Activated CD4-positive, alpha-beta T cell treated with anti-CD3 and anti-CD28 coated beads for 36 hours (primary cell): Measurements from ENCODE around the gene VSIG10. TPM values are rescaled to one million over a fixed set of nuclear protein-coding genes. Genes with fewer than 3 reads are reported as not detected.

Experiments
- ATAC-seq: fragments of 200-7000 bp; cut with Tn5 transposase; one replicate; pipeline ENCODE4 v1.10.0; 2021; ENCODE audit warnings: mild to moderate bottlenecking, moderate library complexity
- CTCF ChIA-PET: fragments of 350-600 bp; sonication (Branson Sonifier 250); formaldehyde crosslinking; loops from one replicate; lab custom pipeline; 2021; ENCODE audit warnings: antibody characterized with exemption; lab: Charles Lee
- POLR2A ChIA-PET: fragments of 350-600 bp; sonication (Branson Sonifier 250); formaldehyde crosslinking; loops from one replicate; lab custom pipeline; 2021; ENCODE audit warnings: antibody characterized with exemption, inconsistent platforms; lab: Charles Lee
- DNase-seq: peaks from one replicate; pipeline ENCODE4 v3.0.0-alpha.2; 2020
- H3K27ac Mint-ChIP-seq: one replicate; pipeline ENCODE4 v1.8.0; 2021; ENCODE audit warnings: mixed read lengths
- H3K27me3 Mint-ChIP-seq: one replicate; pipeline ENCODE4 v1.8.0; 2021; ENCODE audit warnings: mixed read lengths
- H3K36me3 Mint-ChIP-seq: one replicate; pipeline ENCODE4 v1.8.0; 2021; ENCODE audit warnings: low read depth, mixed read lengths
- H3K4me1 Mint-ChIP-seq: one replicate; pipeline ENCODE4 v1.8.0; 2021; ENCODE audit warnings: mixed read lengths
- H3K4me3 Mint-ChIP-seq: one replicate; pipeline ENCODE4 v1.8.0; 2021; ENCODE audit warnings: mild to moderate bottlenecking, moderate library complexity, mixed read lengths
- H3K9me3 Mint-ChIP-seq: one replicate; pipeline ENCODE4 v1.8.0; 2021; ENCODE audit warnings: low read depth, mixed read lengths
- intact Hi-C, 2 experiments: fragments of 100-400 bp; cut with DNase I in 1 of 2; cut with micrococcal nuclease in 1 of 2; formaldehyde crosslinking; loops; one replicate each; pipeline versions ENCODE4 v1.14.2 to v1.15.1; 2022 to 2024; cut with DNase I, micrococcal nuclease
- total RNA-seq, 2 experiments: library from RNA; stranded (reverse); gene quantifications; one replicate each; pipeline ENCODE4 v1.2.3, GENCODE V29; 2021

Gene VSIG10
- total RNA-seq, 2 experiments from 2014 or later: 6.5 to 8.2 TPM

GRCh38 chr12:118073768-118074167, 30.0 kb downstream of the VSIG10 start:
- POLR2A ChIA-PET: no interaction called here
- Mint-ChIP-seq H3K4me3 (no peak overlapping the region), H3K27me3 (peaks cover 1% of the 10 kb centered on the region), H3K9me3 (peaks cover 3% of the 10 kb centered on the region), H3K4me1 (no peaks in the 10 kb centered on the region), H3K36me3 (no peaks in the 10 kb centered on the region), H3K27ac (no peak overlapping the region)
- ATAC-seq (no peak), DNase-seq (no peak)
- CTCF ChIA-PET: no interaction called here
- intact Hi-C loops: no loop called here

GRCh38 chr12:118070650-118071049, 33.2 kb downstream of the VSIG10 start:
- Mint-ChIP-seq H3K27ac (no peak overlapping the region), H3K4me3 (no peak overlapping the region), H3K4me1 (peaks cover 6% of the 10 kb centered on the region), H3K9me3 (no peaks in the 10 kb centered on the region), H3K27me3 (peaks cover 11% of the 10 kb centered on the region), H3K36me3 (no peaks in the 10 kb centered on the region)
- POLR2A ChIA-PET: no interaction called here
- ATAC-seq (no peak), DNase-seq (no peak)
- CTCF ChIA-PET: no interaction called here
- intact Hi-C loops: no loop called here

GRCh38 chr12:118068445-118068844, 35.4 kb downstream of the VSIG10 start:
- ATAC-seq: no peak
- peaks cover 2% of the 10 kb centered on the region for H3K36me3 Mint-ChIP-seq
- peaks cover 12% of the 10 kb centered on the region for H3K27me3 Mint-ChIP-seq
- H3K9me3 Mint-ChIP-seq: no peaks in the 10 kb centered on the region
- CTCF ChIA-PET: interaction anchor here (0.6 to 1.2 kb wide), 2 partner anchors 8 to 25 kb away, joined by 5 to 6 read pairs; no protein-coding TSS in a partner anchor
- POLR2A ChIA-PET: no interaction called here
- DNase-seq: no peak
- intact Hi-C loops: loop anchor here in 1 of 2 experiments (10.0 kb wide), 1 partner anchor 306 kb away; the partner anchor contains the start of genes SUDS3 and TAOK3
- H3K4me3 Mint-ChIP-seq: no peak overlapping the region
- peaks cover 28% of the 10 kb centered on the region for H3K4me1 Mint-ChIP-seq
- H3K27ac Mint-ChIP-seq: no peak overlapping the region

GRCh38 chr12:118065380-118065779, 38.4 kb downstream of the VSIG10 start:
- H3K4me3 Mint-ChIP-seq: no peak overlapping the region
- no peaks in the 10 kb centered on the region for H3K9me3 Mint-ChIP-seq
- ChIA-PET CTCF (interaction anchor here (0.8 to 4.2 kb wide), 8 partner anchors 9 to 311 kb away, joined by 3 to 32 read pairs (median 5); partner anchors contain the start of gene SUDS3), POLR2A (interaction anchor here (0.6 to 1.0 kb wide), 2 partner anchors 26 to 172 kb away, joined by 3 read pairs; no protein-coding TSS in a partner anchor)
- intact Hi-C loops: loop anchor here in 1 of 2 experiments (10.0 kb wide), 1 partner anchor 309 kb away; the partner anchor contains the start of genes SUDS3 and TAOK3
- peaks cover 35% of the 10 kb centered on the region for H3K4me1 Mint-ChIP-seq
- peaks cover 12% of the 10 kb centered on the region for H3K27me3 Mint-ChIP-seq
- H3K27ac Mint-ChIP-seq: no peak overlapping the region
- DNase-seq (no peak), ATAC-seq (no peak)
- H3K36me3 Mint-ChIP-seq: peaks cover 11% of the 10 kb centered on the region

- H3K9me3 Mint-ChIP-seq: no peaks in the 10 kb centered on the region
- ChIA-PET POLR2A (interaction anchor here (0.6 to 1.0 kb wide), 5 partner anchors 18 to 1331 kb away, joined by 3 to 7 read pairs (median 3); no protein-coding TSS in a partner anchor), CTCF (interaction anchor here (0.6 to 4.2 kb wide), 14 partner anchors 9 to 190 kb away, joined by 3 to 32 read pairs (median 4); partner anchors contain the start of gene KSR2)
- H3K4me3 Mint-ChIP-seq: peak overlapping the region; percentile 38
- H3K27me3 Mint-ChIP-seq: peaks cover 12% of the 10 kb centered on the region
- DNase-seq: peak; percentile 37
- peak; percentile 53 for ATAC-seq
- H3K36me3 Mint-ChIP-seq: peaks cover 14% of the 10 kb centered on the region
- intact Hi-C loops: loop anchor here (5.0 to 10.0 kb wide), 4 partner anchors 73 to 872 kb away; partner anchors contain the start of genes FBXO21 (in 1 of the 2), PEBP1 (in 1 of the 2), SUDS3 (in 1 of the 2) and TAOK3 (in 1 of the 2)
- peaks cover 43% of the 10 kb centered on the region for H3K4me1 Mint-ChIP-seq
- H3K27ac Mint-ChIP-seq: peak overlapping the region; percentile 60
These were observed 39.2 kb downstream of the VSIG10 start for GRCh38 chr12:118064608-118065007.

- Mint-ChIP-seq H3K4me3 (peak overlapping the region; percentile 88), H3K4me1 (peaks cover 50% of the 10 kb centered on the region)
These were observed 40.0 kb downstream of the VSIG10 start for GRCh38 chr12:118063576-118064391.

GRCh38 chr12:118061873-118062843, 41.7 kb downstream of the VSIG10 start:
- Mint-ChIP-seq H3K4me3 (peak overlapping the region; percentile 88), H3K27ac (peak overlapping the region; percentile 97), H3K4me1 (peaks cover 46% of the 10 kb centered on the region), H3K27me3 (peaks cover 5% of the 10 kb centered on the region), H3K36me3 (peaks cover 16% of the 10 kb centered on the region), H3K9me3 (no peaks in the 10 kb centered on the region)
- ChIA-PET CTCF (interaction anchor here (0.7 to 1.4 kb wide), 4 partner anchors 46 to 314 kb away, joined by 3 to 4 read pairs (median 3); partner anchors contain the start of gene RFC5), POLR2A (interaction anchor here (0.7 to 2.1 kb wide), 3 partner anchors 18 to 204 kb away, joined by 3 to 8 read pairs (median 3); no protein-coding TSS in a partner anchor)
- DNase-seq (peak; percentile 39), ATAC-seq (peak; percentile 9)
- intact Hi-C loops: loop anchor here (1.0 to 10.0 kb wide), 10 partner anchors 27 to 870 kb away; partner anchors contain the start of genes PEBP1 (in 2 of the 2), RFC5 (in 2 of the 2), SUDS3 (in 2 of the 2) and FBXO21 (in 1 of the 2)

More at GRCh38 chr12:118063576-118064391, 40.0 kb downstream of the VSIG10 start:
- Mint-ChIP-seq H3K9me3 (no peaks in the 10 kb centered on the region), H3K27me3 (peaks cover 11% of the 10 kb centered on the region), H3K27ac (peak overlapping the region; percentile 97), H3K36me3 (peaks cover 16% of the 10 kb centered on the region)
- no peak for ATAC-seq
- intact Hi-C loops: loop anchor here (5.0 to 10.0 kb wide), 4 partner anchors 74 to 871 kb away; partner anchors contain the start of genes FBXO21 (in 1 of the 2), PEBP1 (in 1 of the 2), SUDS3 (in 1 of the 2) and TAOK3 (in 1 of the 2)
- no peak for DNase-seq
- ChIA-PET CTCF (interaction anchor here (0.6 to 4.2 kb wide), 17 partner anchors 8 to 963 kb away, joined by 3 to 32 read pairs (median 4); partner anchors contain the start of gene SUDS3), POLR2A (interaction anchor here (0.6 to 1.0 kb wide), 3 partner anchors 46 to 1331 kb away, joined by 3 read pairs; no protein-coding TSS in a partner anchor)

- ChIA-PET POLR2A (interaction anchor here (1.4 to 2.1 kb wide), 2 partner anchors 17 to 25 kb away, joined by 3 to 8 read pairs; no protein-coding TSS in a partner anchor), CTCF (interaction anchor here (0.6 to 1.5 kb wide), 4 partner anchors 14 to 850 kb away, joined by 3 to 4 read pairs (median 3); partner anchors contain the start of gene RFC5)
- Mint-ChIP-seq H3K9me3 (no peaks in the 10 kb centered on the region), H3K27ac (peak within 1 kb of the TSS; percentile 97), H3K4me1 (peaks cover 47% of the 10 kb centered on the region), H3K36me3 (peaks cover 16% of the 10 kb centered on the region), H3K4me3 (peak within 1 kb of the TSS; percentile 88), H3K27me3 (peaks cover 2% of the 10 kb centered on the region)
- peak; percentile 73 for DNase-seq
- intact Hi-C loops: loop anchor here (1.0 to 10.0 kb wide), 10 partner anchors 26 to 869 kb away; partner anchors contain the start of genes PEBP1 (in 2 of the 2), RFC5 (in 2 of the 2), SUDS3 (in 2 of the 2) and FBXO21 (in 1 of the 2)
- ATAC-seq: peak; percentile 8
These were observed 42.6 kb downstream of the VSIG10 start, which contains the start of gene WSB2 for GRCh38 chr12:118061011-118061872. Gene WSB2 (minus strand): TSS chr12:118061179. CDS start chr12:118061048, 131 bp downstream.
